ENCODE measurements around the gene SNRNP48.

SNRNP48 gene

GRCh38 chr6:7647504-7647903 is 57.5 kb downstream of the SNRNP48 start:
- peak; percentile 65 for DNase-seq

- peak; percentile 70 for DNase-seq
Measured at GRCh38 chr6:7649037-7649810, 59.2 kb downstream of the SNRNP48 start.

- no peak for DNase-seq
Measured at GRCh38 chr6:7650878-7651277, 60.9 kb downstream of the SNRNP48 start.

GRCh38 chr6:7652957-7653356 is 63.0 kb downstream of the SNRNP48 start:
- no peak for DNase-seq

GRCh38 chr6:7656355-7656754 is 66.4 kb downstream of the SNRNP48 start:
- no peak for DNase-seq

- no peak for DNase-seq
Measured at GRCh38 chr6:7658543-7658942, 68.5 kb downstream of the SNRNP48 start.

- no peak for DNase-seq
Measured at GRCh38 chr6:7661364-7661763, 71.4 kb downstream of the SNRNP48 start.
